COR-L47 (cell line): ENCODE results near the gene CCDC57.

Experiments used
- DNase-seq: peaks from one replicate; lab custom pipeline; 2025; lab: John Stamatoyannopoulos, UW

CCDC57 gene

GRCh38 chr17:82105882-82106687, 106.6 kb downstream of the CCDC57 start:
- DNase-seq = peak; percentile 91

GRCh38 chr17:82105417-82105881, 107.2 kb downstream of the CCDC57 start:
- DNase-seq = no peak

GRCh38 chr17:82104797-82105416, 107.7 kb downstream of the CCDC57 start:
- DNase-seq = no peak

- DNase-seq = no peak
Observed at GRCh38 chr17:82103553-82104451, 108.8 kb downstream of the CCDC57 start.

GRCh38 chr17:82101767-82102679, 110.6 kb downstream of the CCDC57 start:
- DNase-seq = no peak

- no peak for DNase-seq
Observed at GRCh38 chr17:82101301-82101715, 111.3 kb downstream of the CCDC57 start.

GRCh38 chr17:82100502-82101298, 111.9 kb downstream of the CCDC57 start:
- no peak for DNase-seq

GRCh38 chr17:82098939-82099763, 113.5 kb downstream of the CCDC57 start:
- peak; percentile 65 for DNase-seq

- DNase-seq = peak; percentile 93
Observed at GRCh38 chr17:82098169-82098938, 114.3 kb downstream of the CCDC57 start, which contains the start of gene FASN. FASN (minus strand) TSS chr17:82098236; CDS start chr17:82096445, 1,791 bp downstream.

GRCh38 chr17:82097919-82098168, 114.8 kb downstream of the CCDC57 start:
- DNase-seq = no peak

GRCh38 chr17:82097184-82097918, 115.3 kb downstream of the CCDC57 start:
- peak; percentile 15 for DNase-seq

- DNase-seq = no peak
Observed at GRCh38 chr17:82096709-82097183, 115.9 kb downstream of the CCDC57 start.

GRCh38 chr17:82095777-82096708, 116.6 kb downstream of the CCDC57 start:
- no peak for DNase-seq

- no peak for DNase-seq
Observed at GRCh38 chr17:82094931-82095776, 117.5 kb downstream of the CCDC57 start.

GRCh38 chr17:82092995-82093751, 119.5 kb downstream of the CCDC57 start:
- no peak for DNase-seq
